Lower leg skin (tissue), 4 donors: ENCODE measurements around the gene PHF12. TPM values are rescaled to one million over a fixed set of nuclear protein-coding genes. Genes with fewer than 3 reads are reported as not detected.

ENCODE experiments used
- DNase-seq, 2 donors: peaks; one replicate each; pipeline ENCODE4 v3.0.0-alpha.2; 2019; ENCODE audit warnings: low spot score in 2 of 2
- H3K4me3 ChIP-seq: fragments of 200-600 bp; sonication (generic); 2 replicates; pipeline ENCODE4 v1.5.1; 2017; ENCODE audit warnings: mild to moderate bottlenecking, low read depth; ENCODE audit not compliant: poor library complexity, severe bottlenecking
- POLR2A ChIP-seq, 2 donors: fragments of 450-650 bp; IDR thresholded peaks; one replicate each; pipeline ENCODE4 v1.6.1; 2016 to 2017; ENCODE audit warnings: antibody characterized with exemption in 2 of 2, mild to moderate bottlenecking in 1 of 2, moderate library complexity in 1 of 2
- WGBS, 2 donors: methylation state at CpG; one replicate each; pipeline ENCODE4 v1.1.5; 2018; 5-methylcytosine and 5-hydroxymethylcytosine counted together
- intact Hi-C: fragments of 100-400 bp; cut with DNase I; formaldehyde crosslinking; loops from one replicate; pipeline ENCODE4 v1.15.0; 2023; ENCODE audit warnings: low total_unique reads
- total RNA-seq, 4 donors: library from RNA; depleted of rRNA; stranded (reverse); fragments of >200 nt; gene quantifications; one replicate each; pipeline ENCODE4 v1.1.0, GENCODE V29; 2016
- TF ChIP-seq, protein P1 (sequence below), 3 donors: fragments of 450-650 bp; IDR thresholded peaks; one replicate each; pipeline ENCODE4 v1.5.1; 2016; ENCODE audit warnings: antibody characterized with exemption in 3 of 3, mild to moderate bottlenecking in 3 of 3, moderate library complexity in 2 of 3

The PHF12 gene
- total RNA-seq, 4 donors from 2014 or later = 24.4 to 52.9 (median 42.7) TPM

DNA sequence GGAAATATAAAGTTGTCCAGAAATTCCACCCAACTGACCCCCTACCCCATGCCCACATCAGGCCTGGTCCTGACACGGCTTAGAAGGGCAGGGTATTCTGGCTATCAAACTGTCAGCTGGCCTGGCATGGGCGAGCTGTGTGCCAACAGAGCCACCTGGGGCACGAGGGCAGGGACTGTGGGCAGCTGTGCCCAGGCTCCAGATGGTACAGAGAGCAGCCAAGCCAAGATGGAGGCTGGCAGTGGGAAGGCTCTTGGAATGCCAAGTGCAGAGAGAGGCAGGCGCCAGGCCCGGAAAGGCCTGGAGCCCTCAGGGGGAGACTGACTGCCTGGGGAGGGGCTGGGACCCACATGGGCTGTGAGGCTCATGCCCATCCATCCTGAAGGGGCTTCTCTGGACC lies 24.3 kb upstream of the PHF12 start:
- intact Hi-C loops = no loop called here
- DNase-seq = no peak
- WGBS, 2 donors = 73% methylated on average over 5 of the region's 5 CpGs
- TF ChIP-seq, protein P1, sequence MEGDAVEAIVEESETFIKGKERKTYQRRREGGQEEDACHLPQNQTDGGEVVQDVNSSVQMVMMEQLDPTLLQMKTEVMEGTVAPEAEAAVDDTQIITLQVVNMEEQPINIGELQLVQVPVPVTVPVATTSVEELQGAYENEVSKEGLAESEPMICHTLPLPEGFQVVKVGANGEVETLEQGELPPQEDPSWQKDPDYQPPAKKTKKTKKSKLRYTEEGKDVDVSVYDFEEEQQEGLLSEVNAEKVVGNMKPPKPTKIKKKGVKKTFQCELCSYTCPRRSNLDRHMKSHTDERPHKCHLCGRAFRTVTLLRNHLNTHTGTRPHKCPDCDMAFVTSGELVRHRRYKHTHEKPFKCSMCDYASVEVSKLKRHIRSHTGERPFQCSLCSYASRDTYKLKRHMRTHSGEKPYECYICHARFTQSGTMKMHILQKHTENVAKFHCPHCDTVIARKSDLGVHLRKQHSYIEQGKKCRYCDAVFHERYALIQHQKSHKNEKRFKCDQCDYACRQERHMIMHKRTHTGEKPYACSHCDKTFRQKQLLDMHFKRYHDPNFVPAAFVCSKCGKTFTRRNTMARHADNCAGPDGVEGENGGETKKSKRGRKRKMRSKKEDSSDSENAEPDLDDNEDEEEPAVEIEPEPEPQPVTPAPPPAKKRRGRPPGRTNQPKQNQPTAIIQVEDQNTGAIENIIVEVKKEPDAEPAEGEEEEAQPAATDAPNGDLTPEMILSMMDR (IDR thresholded peaks at IDR 0.05) = no peak
- TF ChIP-seq POLR2A (IDR thresholded peaks at IDR 0.05) = no peak
- H3K4me3 ChIP-seq = no peak overlapping the region

DNA sequence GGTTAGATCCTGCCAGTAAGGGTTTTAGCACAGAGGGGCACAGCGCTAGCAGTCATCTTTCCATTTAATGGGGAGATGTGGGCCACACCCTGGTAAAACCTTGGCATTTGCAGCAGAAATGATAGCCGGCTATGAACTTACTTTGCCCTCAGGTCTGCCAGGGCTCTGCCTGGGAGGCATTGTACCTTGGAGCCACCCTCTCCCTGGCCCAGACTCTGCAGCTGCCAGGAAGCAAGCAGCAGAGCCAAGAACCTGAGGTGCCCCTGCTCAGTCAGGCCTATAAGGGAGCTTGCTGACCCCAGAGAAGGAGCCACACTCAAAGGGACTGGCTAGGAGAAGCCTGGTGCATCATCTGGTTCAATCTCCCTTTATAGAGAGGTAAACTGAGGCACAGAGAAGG lies 23.7 kb upstream of the PHF12 start:
- no peak for DNase-seq
- WGBS, 2 donors = 59 to 84% methylated on average over 2 of the region's 2 CpGs
- TF ChIP-seq, protein P1 (IDR thresholded peaks at IDR 0.05) = no peak
- no peak for TF ChIP-seq POLR2A (IDR thresholded peaks at IDR 0.05)
- intact Hi-C loops = no loop called here
- H3K4me3 ChIP-seq = no peak overlapping the region

DNA sequence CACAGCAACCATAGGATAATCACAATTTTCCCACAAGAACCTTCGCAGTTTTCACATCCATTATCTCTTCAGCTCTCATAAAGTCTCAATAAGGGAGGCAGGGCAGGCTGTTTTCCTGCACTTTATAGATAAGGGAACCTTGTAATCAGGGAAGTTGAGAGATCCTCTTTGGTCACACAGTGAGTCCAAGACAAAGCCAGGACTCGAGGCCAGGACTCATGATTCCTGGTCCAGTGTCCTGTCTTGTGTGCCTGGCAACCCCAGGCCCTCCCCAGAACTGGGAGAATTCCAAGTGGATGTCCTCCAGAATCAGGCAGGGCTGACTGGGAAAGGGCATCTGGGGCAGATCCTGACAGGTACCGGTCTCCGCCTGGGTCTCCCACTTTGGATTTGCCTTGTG lies 23.1 kb upstream of the PHF12 start:
- DNase-seq = no peak
- H3K4me3 ChIP-seq = no peak overlapping the region
- TF ChIP-seq POLR2A (IDR thresholded peaks at IDR 0.05) = no peak
- TF ChIP-seq, protein P1 (IDR thresholded peaks at IDR 0.05) = no peak
- 81 to 91% methylated on average over 4 of the region's 4 CpGs for WGBS, 2 donors
- intact Hi-C loops = no loop called here

- TF ChIP-seq, protein P1 (IDR thresholded peaks at IDR 0.05) = no peak
- no peak for TF ChIP-seq POLR2A (IDR thresholded peaks at IDR 0.05)
- H3K4me3 ChIP-seq = no peak overlapping the region
- DNase-seq = no peak
- intact Hi-C loops = no loop called here
- 70 to 85% methylated on average over 2 of the region's 2 CpGs for WGBS, 2 donors
Observed at GRCh38 chr17:28973425-28973824, 22.1 kb upstream of the PHF12 start.

GRCh38 chr17:28972437-28972836 lies 21.1 kb upstream of the PHF12 start:
- H3K4me3 ChIP-seq = no peak overlapping the region
- intact Hi-C loops = no loop called here
- DNase-seq = no peak
- TF ChIP-seq, protein P1 (IDR thresholded peaks at IDR 0.05) = no peak
- TF ChIP-seq POLR2A (IDR thresholded peaks at IDR 0.05) = no peak
- WGBS, 2 donors = 45 to 58% methylated on average over 10 of the region's 10 CpGs

GRCh38 chr17:28970879-28971278 lies 19.6 kb upstream of the PHF12 start:
- WGBS, 2 donors = 43 to 50% methylated on average over 6 of the region's 6 CpGs
- DNase-seq = no peak

More at GRCh38 chr17:28970879-28971278, 19.6 kb upstream of the PHF12 start:
- intact Hi-C loops = no loop called here
- no peak overlapping the region for H3K4me3 ChIP-seq
- no peak for TF ChIP-seq POLR2A (IDR thresholded peaks at IDR 0.05)
- TF ChIP-seq, protein P1 (IDR thresholded peaks at IDR 0.05) = no peak
